HepG2 (cell line): Measurements from ENCODE around the gene KCNAB1. TPM values are rescaled to one million over a fixed set of nuclear protein-coding genes. Genes with fewer than 3 reads are reported as not detected.

ENCODE experiments used
- ATF4 ChIP-seq, 2 experiments: fragments of 450-650 bp in 1 of 2; sonication (generic) in 1 of 2; formaldehyde crosslinking; IDR thresholded peaks; 2 replicates each; pipeline versions ENCODE4 v1.5.0 to v1.8.0; 2020 to 2022; ENCODE audit warnings: mild to moderate bottlenecking in 1 of 2, missing genetic modification reagents in 1 of 2
- EP300 ChIP-seq, 3 experiments: sonication (generic) in 1 of 3; formaldehyde crosslinking in 1 of 3; IDR thresholded peaks; 2 replicates each; pipeline versions ENCODE4 v1.5.1 to v1.6.1; 2011 to 2020; ENCODE audit warnings: low read depth in 2 of 3, low read length in 2 of 3, borderline replicate concordance in 1 of 3, improper control_type of control experiment in 1 of 3, mild to moderate bottlenecking in 1 of 3, missing genetic modification reagents in 1 of 3, moderate library complexity in 1 of 3
- EZH2 ChIP-seq: conservative IDR thresholded peaks from 2 replicates; pipeline ENCODE4 v1.6.1; 2012; ENCODE audit warnings: mild to moderate bottlenecking, low read depth, low read length, moderate library complexity
- KAT7 ChIP-seq: IDR thresholded peaks from 2 replicates; pipeline ENCODE4 v1.6.1; 2018; ENCODE audit warnings: borderline replicate concordance, missing compliant biosample characterization
- MEF2D ChIP-seq: sonication (generic); formaldehyde crosslinking; IDR thresholded peaks from 2 replicates; pipeline ENCODE4 v1.5.1; 2020; ENCODE audit warnings: mild to moderate bottlenecking, missing genetic modification reagents
- MLX ChIP-seq: IDR thresholded peaks from 2 replicates; pipeline ENCODE4 v1.6.1; 2016
- MZF1 ChIP-seq: sonication (generic); formaldehyde crosslinking; IDR thresholded peaks from 2 replicates; pipeline ENCODE4 v1.8.1; 2023; ENCODE audit warnings: mild to moderate bottlenecking, missing genetic modification reagents, borderline replicate concordance
- NCOA2 ChIP-seq: sonication (generic); formaldehyde crosslinking; IDR thresholded peaks from 2 replicates; pipeline ENCODE4 v1.8.0; 2022; ENCODE audit warnings: inconsistent platforms
- NCOA5 ChIP-seq: sonication (generic); formaldehyde crosslinking; IDR thresholded peaks from 2 replicates; pipeline ENCODE4 v1.4.0; 2020; ENCODE audit warnings: missing genetic modification reagents
- NFYB ChIP-seq: sonication (generic); formaldehyde crosslinking; IDR thresholded peaks from 2 replicates; pipeline ENCODE4 v1.4.0; 2020; ENCODE audit warnings: missing genetic modification reagents
- RBFOX2 ChIP-seq: fragments of 200-400 bp; formaldehyde crosslinking; IDR thresholded peaks from 2 replicates; pipeline ENCODE4 v1.6.1; 2017; ENCODE audit warnings: low read depth, mild to moderate bottlenecking, low read length
- RBM22 ChIP-seq: fragments of 200-400 bp; formaldehyde crosslinking; optimal IDR thresholded peaks from 2 replicates; pipeline ENCODE3; 2017; ENCODE audit warnings: mild to moderate bottlenecking, low read length, moderate library complexity
- SALL2 ChIP-seq: sonication (generic); formaldehyde crosslinking; IDR thresholded peaks from 2 replicates; pipeline ENCODE4 v1.8.1; 2023; ENCODE audit warnings: mild to moderate bottlenecking, missing genetic modification reagents, inconsistent platforms
- THRA ChIP-seq: sonication (generic); formaldehyde crosslinking; IDR thresholded peaks from 2 replicates; pipeline ENCODE4 v1.4.0; 2020; ENCODE audit warnings: missing genetic modification reagents, borderline replicate concordance
- THYN1 ChIP-seq: sonication (generic); formaldehyde crosslinking; IDR thresholded peaks from 2 replicates; pipeline ENCODE4 v1.8.1; 2023; ENCODE audit warnings: low read depth, mild to moderate bottlenecking, moderate library complexity, missing genetic modification reagents, borderline replicate concordance
- ZFP91 ChIP-seq: sonication (generic); formaldehyde crosslinking; IDR thresholded peaks from 2 replicates; pipeline ENCODE4 v1.9.0; 2022; ENCODE audit warnings: missing genetic modification reagents, mild to moderate bottlenecking, borderline replicate concordance
- ZNF264 ChIP-seq: sonication (generic); formaldehyde crosslinking; IDR thresholded peaks from 2 replicates; pipeline ENCODE4 v1.4.0; 2020; ENCODE audit warnings: missing genetic modification reagents
- ZNF280D ChIP-seq: sonication (generic); formaldehyde crosslinking; IDR thresholded peaks from 2 replicates; pipeline ENCODE4 v1.5.1; 2020; ENCODE audit warnings: mild to moderate bottlenecking, missing genetic modification reagents
- ZNF432 ChIP-seq: sonication (generic); formaldehyde crosslinking; IDR thresholded peaks from 2 replicates; pipeline ENCODE4 v1.5.0; 2020; ENCODE audit warnings: missing genetic modification reagents, mild to moderate bottlenecking, borderline replicate concordance
- ZNF563 ChIP-seq: sonication (generic); formaldehyde crosslinking; IDR thresholded peaks from 2 replicates; pipeline ENCODE4 v1.8.0; 2022; ENCODE audit warnings: mild to moderate bottlenecking, moderate library complexity, missing genetic modification reagents
- ZNF644 ChIP-seq: IDR thresholded peaks from 2 replicates; pipeline ENCODE4 v1.6.1; 2016; ENCODE audit warnings: low read depth
- ZNF709 ChIP-seq: sonication (generic); formaldehyde crosslinking; IDR thresholded peaks from 2 replicates; pipeline ENCODE4 v1.5.0; 2020; ENCODE audit warnings: mild to moderate bottlenecking, missing genetic modification reagents
- polyA plus RNA-seq, 8 experiments: library from polyadenylated mRNA; depleted of rRNA in 3 of 8; stranded (reverse) in 7 of 8; unstranded in 1 of 8; fragments of >200 nt; fragmentation: Illumina TruSeq in 4 of 8; extraction: Trizol in 4 of 8; gene quantifications; 2 replicates each; pipeline versions ENCODE4 v1.2.1 to v1.2.3, GENCODE V29; 2011 to 2016; ENCODE audit warnings: low read depth in 4 of 8, missing spikeins in 1 of 8, mixed read lengths in 1 of 8; ENCODE audit not compliant: insufficient read depth in 1 of 8
- total RNA-seq, 5 experiments: library from RNA; depleted of rRNA; stranded (reverse); fragments of >200 nt; fragmentation: Illumina TruSeq; extraction: Trizol; gene quantifications; 2 replicates each; pipeline ENCODE4 v1.2.3, GENCODE V29; 2016; ENCODE audit warnings: low read depth in 1 of 5

The KCNAB1 gene
- total and polyA plus RNA-seq, 2 of the 13 experiments (the other 11 are each of a cell fraction or from before 2014, with no cell fraction given): not detected

GRCh38 chr3:156274791-156275190, 154.4 kb downstream of the KCNAB1 start (continued):
- TF ChIP-seq ATF4 (CRISPR knock-in tag; IDR thresholded peaks at IDR 0.05) (no peak), MEF2D (CRISPR knock-in tag) (no peak), RBM22 (no peak), THYN1 (CRISPR knock-in tag) (no peak), EZH2 (no peak), MZF1 (CRISPR knock-in tag) (no peak), ZNF709 (CRISPR knock-in tag) (no peak), SALL2 (no peak), ZNF432 (CRISPR knock-in tag) (no peak), ZFP91 (CRISPR knock-in tag) (no peak), ZNF280D (CRISPR knock-in tag) (no peak), KAT7 (CRISPR knock-in tag) (no peak), EP300 (IDR thresholded peaks at IDR 0.05; ENCODE audit: low read depth in 2 of 2, low read length in 2 of 2) (0 out of 4 replicates have a peak, but pooled peaks of 1 of the 2 experiments have one; percentile 38), EP300 (CRISPR knock-in tag; IDR thresholded peaks at IDR 0.05; ENCODE audit: borderline replicate concordance) (no peak), NCOA2 (CRISPR knock-in tag) (no peak), ZNF563 (CRISPR knock-in tag) (no peak), RBFOX2 (no peak), MLX (CRISPR knock-in tag) (no peak), ZNF264 (CRISPR knock-in tag) (0 out of 2 replicates have a peak, but pooled peaks have one; percentile 31), NCOA5 (CRISPR knock-in tag) (no peak), THRA (CRISPR knock-in tag) (no peak), ZNF644 (peak; percentile 94), NFYB (CRISPR knock-in tag) (no peak)
